B cell (primary cell): ENCODE results near the gene RHOD.

Experiments used
- EZH2 ChIP-seq: IDR thresholded peaks from 2 replicates; pipeline ENCODE4 v1.6.1; 2012; ENCODE audit warnings: borderline replicate concordance, low read depth, mild to moderate bottlenecking, moderate library complexity, low read length; ENCODE audit not compliant: insufficient read depth, poor library complexity, severe bottlenecking
- TF ChIP-seq, protein P1 (sequence below): fragments of 200-600 bp; IDR thresholded peaks from one replicate; pipeline ENCODE4 v1.8.0; 2022; ENCODE audit warnings: antibody characterized with exemption, mild to moderate bottlenecking

DNA sequence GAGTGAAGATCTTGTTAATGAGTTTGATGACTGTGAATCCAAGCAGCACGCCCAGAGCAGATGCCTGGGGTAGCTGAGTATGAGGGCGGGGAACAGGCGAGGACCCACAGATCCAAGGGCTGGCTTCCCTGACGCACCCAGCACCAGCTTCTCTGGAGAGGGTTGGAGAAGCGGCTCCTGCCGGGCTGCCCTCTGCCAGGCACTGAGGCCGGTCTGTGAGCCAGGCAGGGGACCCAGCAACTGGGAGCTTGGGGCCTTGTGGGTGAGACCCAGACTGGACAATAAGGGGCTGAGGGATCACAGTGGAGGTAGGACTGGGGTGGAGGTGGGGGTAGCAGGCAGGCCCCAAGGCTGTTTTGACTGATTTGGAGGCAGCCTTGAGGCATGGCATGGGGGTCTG lies 42.3 kb upstream of the RHOD start:
- TF ChIP-seq, protein P1, sequence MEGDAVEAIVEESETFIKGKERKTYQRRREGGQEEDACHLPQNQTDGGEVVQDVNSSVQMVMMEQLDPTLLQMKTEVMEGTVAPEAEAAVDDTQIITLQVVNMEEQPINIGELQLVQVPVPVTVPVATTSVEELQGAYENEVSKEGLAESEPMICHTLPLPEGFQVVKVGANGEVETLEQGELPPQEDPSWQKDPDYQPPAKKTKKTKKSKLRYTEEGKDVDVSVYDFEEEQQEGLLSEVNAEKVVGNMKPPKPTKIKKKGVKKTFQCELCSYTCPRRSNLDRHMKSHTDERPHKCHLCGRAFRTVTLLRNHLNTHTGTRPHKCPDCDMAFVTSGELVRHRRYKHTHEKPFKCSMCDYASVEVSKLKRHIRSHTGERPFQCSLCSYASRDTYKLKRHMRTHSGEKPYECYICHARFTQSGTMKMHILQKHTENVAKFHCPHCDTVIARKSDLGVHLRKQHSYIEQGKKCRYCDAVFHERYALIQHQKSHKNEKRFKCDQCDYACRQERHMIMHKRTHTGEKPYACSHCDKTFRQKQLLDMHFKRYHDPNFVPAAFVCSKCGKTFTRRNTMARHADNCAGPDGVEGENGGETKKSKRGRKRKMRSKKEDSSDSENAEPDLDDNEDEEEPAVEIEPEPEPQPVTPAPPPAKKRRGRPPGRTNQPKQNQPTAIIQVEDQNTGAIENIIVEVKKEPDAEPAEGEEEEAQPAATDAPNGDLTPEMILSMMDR, result no peak
- no peak for TF ChIP-seq EZH2
